ENCODE data around the gene POLA1.
A peak's percentile ranks its signal among the peaks of the same experiment; 100 is the strongest.
"Not testable (repeated sequence)": the region's sequence is repeated elsewhere in the genome, so short reads cannot be mapped to it uniquely, and the experiment has no call there.

Gene POLA1, protein sequence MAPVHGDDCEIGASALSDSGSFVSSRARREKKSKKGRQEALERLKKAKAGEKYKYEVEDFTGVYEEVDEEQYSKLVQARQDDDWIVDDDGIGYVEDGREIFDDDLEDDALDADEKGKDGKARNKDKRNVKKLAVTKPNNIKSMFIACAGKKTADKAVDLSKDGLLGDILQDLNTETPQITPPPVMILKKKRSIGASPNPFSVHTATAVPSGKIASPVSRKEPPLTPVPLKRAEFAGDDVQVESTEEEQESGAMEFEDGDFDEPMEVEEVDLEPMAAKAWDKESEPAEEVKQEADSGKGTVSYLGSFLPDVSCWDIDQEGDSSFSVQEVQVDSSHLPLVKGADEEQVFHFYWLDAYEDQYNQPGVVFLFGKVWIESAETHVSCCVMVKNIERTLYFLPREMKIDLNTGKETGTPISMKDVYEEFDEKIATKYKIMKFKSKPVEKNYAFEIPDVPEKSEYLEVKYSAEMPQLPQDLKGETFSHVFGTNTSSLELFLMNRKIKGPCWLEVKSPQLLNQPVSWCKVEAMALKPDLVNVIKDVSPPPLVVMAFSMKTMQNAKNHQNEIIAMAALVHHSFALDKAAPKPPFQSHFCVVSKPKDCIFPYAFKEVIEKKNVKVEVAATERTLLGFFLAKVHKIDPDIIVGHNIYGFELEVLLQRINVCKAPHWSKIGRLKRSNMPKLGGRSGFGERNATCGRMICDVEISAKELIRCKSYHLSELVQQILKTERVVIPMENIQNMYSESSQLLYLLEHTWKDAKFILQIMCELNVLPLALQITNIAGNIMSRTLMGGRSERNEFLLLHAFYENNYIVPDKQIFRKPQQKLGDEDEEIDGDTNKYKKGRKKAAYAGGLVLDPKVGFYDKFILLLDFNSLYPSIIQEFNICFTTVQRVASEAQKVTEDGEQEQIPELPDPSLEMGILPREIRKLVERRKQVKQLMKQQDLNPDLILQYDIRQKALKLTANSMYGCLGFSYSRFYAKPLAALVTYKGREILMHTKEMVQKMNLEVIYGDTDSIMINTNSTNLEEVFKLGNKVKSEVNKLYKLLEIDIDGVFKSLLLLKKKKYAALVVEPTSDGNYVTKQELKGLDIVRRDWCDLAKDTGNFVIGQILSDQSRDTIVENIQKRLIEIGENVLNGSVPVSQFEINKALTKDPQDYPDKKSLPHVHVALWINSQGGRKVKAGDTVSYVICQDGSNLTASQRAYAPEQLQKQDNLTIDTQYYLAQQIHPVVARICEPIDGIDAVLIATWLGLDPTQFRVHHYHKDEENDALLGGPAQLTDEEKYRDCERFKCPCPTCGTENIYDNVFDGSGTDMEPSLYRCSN (N-terminal part only)

DNA sequence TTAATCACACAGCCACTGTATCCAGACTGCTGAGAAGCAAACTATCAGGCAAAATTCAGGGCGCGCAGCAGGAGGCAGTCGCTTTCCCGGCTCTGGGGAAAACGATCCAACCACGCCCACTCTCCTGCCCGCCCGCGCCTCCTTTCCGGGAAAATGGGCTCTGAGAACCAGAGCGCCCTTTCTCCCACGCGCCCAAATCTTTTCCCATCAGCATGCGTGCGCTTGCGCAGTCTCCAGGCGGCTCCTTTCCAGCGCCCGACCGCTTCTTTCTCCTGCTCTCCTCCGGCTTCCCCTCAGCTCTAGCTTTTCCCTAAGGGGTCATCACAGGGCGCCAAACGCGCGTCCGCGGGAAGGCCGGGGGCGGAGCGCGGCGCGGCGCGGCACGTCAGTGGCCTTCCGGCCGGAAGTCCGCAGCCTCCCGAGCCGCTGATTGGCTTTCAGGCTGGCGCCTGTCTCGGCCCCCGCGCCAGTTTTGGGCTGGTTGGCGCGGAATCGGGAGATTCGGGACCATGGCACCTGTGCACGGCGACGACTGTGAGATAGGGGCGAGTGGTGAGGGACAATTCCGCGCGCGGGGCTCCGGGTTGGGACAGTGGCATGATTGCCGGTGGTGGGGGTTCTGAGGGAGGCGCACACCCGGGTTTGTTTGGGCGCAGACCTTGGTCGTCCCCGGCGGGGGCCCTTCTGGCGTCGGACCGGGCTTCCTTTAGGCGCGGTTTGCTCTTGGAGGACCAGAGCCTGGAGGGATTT lies at the start of gene POLA1:
Gene POLA1, plus strand, starts transcription at position 466 of the 750 bp plus-strand sequence. Its CDS starts 44 bp downstream, at position 510.
- DNase-seq = peak; percentile 83 to 96 (median 91)
- intact Hi-C loops (cut with DNase I) = no loop called here

DNA sequence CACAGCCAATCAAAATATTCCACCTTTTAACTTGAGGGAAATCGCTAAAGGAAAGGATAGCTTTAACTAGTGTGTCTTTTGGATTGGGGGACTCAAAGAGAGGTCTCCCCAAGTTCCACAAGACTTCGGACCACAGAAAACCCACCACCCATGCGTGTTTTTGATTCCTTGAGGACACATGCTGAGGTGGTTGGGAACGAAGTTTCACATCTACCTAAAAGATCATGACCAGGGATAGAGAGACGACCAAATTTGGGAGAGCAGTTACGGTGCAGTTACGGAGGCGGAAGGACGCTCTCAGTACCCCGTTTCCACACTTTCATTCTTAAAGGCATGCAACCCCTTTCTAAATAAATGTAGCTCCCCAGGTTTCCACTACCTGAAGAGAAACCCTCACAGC lies 47.7 kb upstream of the POLA1 start:
- intact Hi-C loops (cut with DNase I) = no loop called here
- DNase-seq = no peak

DNA sequence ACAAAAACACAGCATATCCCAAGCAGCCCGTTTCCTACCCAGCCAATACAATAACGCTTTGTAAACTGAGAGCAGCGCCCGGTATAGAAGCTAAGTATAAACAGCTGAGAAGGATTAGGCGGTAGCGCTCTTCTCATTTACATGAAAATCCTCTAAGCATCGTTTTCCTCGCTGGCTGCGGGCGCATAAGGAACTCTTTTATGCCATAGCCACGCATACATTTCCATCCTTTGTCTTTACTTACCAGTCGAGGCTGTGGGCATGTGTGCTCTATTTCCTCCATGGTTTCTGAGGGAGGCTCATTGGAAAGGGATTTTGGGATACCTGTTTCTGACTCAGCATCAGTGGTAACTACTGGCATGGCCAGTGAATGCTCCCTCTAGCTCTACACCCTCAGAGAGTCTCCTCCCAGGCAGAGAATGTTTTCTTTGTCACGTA lies 47.0 kb upstream of the POLA1 start:
- DNase-seq = peak in 21 of 42 donors; percentile 6 to 57 (median 20)
- intact Hi-C loops (cut with DNase I) = no loop called here

DNA sequence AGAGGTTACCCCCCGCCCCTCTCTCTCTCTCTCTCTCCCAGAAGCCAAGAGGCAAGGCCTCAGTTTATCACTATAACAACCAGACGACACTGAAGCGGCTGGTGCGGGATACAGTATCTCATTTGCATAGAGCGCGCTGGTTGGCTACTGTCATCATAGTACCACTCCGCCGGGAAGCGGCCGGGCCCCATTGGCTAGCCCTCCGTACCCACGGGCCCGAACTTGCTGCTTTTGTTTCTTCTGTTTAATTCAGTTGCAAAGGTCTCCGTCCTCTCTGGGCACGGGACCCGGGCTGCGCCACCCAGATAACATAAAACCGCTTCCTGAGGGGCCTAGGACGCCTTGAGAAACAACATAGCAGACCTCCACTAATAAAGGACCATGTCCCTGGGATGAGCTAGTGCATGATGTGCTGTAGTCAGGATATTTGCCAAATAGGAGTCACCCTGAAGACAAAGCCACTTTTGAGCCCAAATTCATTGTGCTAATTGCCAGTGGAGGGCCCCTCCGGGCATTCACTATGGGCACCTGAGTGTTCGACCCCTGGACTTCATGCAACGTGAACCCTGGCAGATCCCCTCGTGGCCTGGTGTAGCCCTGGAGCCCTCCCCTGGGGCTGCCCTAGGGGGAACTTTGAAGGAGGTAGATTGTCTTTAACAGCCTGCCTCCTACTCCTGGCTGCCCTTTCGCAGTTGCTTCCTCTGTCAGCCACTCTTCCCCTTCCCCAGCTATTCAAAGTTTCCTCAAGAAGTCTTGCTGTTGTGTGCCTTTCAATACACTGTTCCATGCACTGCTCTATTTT lies 46.3 kb upstream of the POLA1 start, which contains the start of gene PCYT1B:
Gene PCYT1B, minus strand, starts transcription at position 91 of the 802 bp plus-strand sequence. CDS start 242 bp downstream, outside the sequence.
- intact Hi-C loops (cut with DNase I) = no loop called here
- DNase-seq = peak; percentile 56 to 90 (median 76)

DNA sequence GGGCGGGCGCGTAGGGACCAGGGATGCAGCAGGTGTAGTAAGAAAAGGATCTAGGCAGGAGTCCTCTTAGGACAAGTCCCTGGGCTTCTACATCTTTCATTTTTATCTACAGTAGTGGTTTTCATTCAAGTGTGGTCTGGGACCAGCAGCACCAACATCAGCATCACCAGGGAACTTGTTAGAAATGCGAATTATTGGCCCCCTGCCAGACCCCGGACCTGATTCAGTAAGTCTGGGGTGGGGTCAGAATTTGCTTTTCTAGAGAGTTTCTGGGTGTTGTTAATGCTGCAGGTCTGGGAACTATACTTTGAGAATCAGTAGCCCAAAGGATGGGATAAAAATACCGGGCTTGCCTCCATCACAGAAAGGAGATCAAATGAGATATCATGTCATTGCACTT lies 45.2 kb upstream of the POLA1 start:
- intact Hi-C loops (cut with DNase I) = no loop called here
- DNase-seq = peak in 2 of 42 donors; percentile 2 to 5

DNA sequence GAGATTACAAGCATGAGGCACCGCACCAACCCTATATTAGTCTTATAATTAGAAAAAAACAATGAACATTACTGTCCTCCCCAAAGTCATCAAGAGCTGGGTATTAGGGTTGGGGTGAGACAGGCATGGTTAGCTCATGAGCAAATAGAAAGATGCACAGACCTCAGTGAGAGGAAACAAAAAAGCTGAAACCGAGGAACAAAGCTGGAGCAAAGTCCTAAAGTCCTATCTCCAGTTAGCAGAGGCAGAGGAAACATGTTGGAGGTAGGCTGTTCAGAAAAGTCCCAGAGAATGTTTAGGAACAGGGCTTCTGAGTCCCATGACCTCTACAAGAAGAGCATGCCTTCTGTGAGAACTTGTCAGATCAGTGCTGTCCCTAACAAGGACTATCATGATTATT lies 41.9 kb upstream of the POLA1 start:
- intact Hi-C loops (cut with DNase I) = no loop called here
- DNase-seq = no peak

DNA sequence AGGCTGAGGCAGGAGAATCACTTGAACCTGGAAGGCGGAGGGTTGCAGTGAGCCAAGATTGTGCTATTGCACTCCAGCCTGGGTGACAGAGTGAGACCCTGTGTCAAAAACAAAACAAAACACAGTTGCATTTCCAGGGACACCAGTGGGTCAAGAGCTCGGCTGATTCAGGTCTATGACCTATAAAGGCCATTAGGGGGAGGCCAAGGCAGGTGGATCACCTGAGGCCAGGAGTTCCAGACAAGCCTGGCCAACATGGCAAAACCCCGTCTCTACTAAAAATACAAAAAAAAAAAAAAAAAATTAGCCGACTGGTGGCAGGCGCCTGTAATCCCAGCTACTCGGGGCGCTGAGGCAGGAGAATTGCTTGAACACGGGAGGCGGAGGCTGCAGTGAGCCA lies 38.0 kb upstream of the POLA1 start:
- DNase-seq = peak in 1 of 42 donors; percentile 36

DNA sequence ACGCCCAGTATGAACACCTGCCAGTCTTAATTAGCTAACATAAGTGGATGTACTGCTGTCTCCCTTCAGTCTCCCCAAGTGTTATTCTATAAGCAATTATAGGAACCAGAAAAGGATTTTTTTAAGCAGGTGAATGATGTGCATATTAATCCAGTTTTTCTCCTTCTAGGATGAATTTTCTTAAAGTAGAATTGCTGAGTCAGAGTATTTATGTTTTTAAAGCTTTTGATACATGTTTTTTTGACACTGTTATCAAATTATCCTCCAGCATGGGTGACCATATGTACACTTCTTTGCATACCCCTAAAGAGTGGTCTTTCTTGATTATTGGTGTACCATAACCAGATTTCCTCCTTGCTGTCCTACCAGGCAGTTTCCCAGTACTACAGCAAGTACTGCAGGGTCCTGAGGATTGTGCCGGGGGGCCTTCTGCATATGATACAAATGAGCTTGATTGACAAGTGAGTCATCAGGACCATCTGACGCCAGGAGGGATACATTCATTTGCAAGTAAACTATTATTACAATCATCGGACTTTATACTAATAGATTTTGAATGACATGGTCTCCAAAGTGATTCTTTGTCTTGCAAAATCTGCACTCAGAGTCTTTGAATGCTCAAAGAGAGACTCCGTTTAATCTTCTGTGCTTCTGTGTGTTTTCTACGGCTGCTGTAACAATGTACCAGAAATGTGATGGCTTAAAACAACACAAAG lies 35.9 kb upstream of the POLA1 start:
- intact Hi-C loops (cut with DNase I) = no loop called here
- DNase-seq = no peak

More for the DNA sequence above, 38.0 kb upstream of the POLA1 start:
- intact Hi-C loops (cut with DNase I) = not testable (repeated sequence)

DNA sequence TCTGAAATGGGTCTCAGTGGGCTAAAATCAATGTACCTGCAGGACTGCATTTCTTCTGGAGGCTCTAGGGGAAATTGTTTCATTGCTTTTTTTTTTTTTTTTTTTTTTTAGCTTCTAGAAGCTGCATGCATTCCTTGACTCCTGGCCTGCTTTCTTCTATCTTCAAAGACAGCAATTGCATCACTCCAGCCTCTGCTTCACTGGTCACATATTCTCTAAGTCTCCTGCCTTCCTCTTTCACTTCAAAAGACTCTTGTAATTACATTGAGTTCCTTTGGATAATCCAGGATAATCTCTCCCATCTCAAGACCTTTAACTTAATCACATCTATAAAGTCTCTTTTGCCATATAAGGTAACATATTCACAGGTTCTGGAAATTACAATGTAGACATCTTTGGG lies 35.3 kb upstream of the POLA1 start:
- no peak for DNase-seq
- intact Hi-C loops (cut with DNase I) = no loop called here

DNA sequence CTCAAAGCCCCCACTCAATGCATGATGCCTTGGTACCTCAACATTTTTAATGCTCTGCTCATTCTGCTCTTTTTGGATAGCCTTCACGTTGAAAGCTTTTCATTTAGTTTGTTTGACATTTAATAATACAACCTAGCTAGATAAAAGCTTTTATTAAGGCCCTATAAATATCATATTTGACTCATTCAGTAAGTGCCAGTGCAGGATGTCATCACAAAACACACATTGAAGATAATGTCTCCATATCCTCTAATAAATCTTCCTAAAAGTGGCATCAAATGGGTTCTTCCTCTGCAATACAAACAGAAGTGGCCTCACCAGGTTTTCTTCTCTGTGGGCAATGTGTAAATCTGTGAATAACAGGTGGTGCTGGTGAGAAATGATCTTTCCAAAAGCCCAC lies 34.6 kb upstream of the POLA1 start:
- intact Hi-C loops (cut with DNase I) = no loop called here
- DNase-seq = no peak

DNA sequence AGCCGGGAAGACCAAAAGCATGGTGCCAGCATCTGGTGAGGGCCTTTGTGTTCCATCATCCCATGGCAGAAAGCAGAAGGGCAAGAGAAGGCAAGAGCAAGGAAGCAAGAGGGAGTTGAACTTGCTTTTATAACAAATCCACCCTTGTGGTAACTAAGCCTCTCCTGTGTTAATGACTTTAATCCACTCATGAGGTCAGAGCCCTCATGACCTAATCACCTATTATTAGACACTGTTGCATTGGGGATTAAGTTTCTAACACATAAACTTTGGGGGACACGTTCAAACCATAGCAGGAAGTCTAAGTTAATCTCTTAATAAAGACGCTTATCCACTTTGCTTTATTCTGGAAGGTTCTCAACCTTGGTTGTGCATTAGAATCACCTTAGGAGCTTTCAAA lies 34.1 kb upstream of the POLA1 start:
- no peak for DNase-seq
- intact Hi-C loops (cut with DNase I) = no loop called here

DNA sequence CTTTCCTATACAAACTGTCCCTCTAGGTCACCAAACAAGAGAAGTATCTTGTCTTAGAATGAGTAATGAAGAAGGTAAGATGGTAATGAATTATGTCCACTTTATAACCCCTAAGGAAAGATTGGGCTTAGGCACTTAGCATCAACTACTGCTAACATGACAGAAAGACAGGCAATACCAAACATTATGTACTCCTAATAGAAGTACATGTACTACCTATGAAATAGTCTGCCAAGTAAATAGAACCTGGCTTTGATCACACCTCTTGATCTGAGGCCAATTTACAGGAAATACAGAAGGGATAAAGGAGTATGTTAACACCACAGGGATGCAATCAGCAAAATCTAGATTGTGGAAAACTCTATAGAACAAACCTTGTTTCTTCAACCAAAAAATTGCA lies 32.4 kb upstream of the POLA1 start:
- intact Hi-C loops (cut with DNase I) = no loop called here
- no peak for DNase-seq

DNA sequence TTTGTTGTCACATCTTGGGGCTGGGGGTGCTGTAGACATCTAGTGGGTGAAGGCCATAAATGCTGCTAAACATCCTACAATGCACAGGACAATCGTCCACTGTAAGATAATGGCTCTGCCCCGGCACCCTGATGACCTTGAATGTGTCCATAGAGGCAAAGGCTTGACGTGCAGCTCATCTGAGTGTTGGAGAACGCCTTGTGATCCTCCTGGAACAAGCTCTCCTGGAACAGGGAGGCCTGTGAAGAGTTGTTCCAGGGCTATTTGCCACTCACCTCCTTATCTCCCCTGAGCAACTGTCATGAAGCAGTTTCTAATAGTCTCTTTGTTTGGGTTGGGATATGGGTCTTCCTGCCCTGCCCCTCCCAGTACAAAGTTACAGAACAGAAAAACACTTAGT lies 31.4 kb upstream of the POLA1 start:
- intact Hi-C loops (cut with DNase I) = no loop called here
- no peak for DNase-seq

DNA sequence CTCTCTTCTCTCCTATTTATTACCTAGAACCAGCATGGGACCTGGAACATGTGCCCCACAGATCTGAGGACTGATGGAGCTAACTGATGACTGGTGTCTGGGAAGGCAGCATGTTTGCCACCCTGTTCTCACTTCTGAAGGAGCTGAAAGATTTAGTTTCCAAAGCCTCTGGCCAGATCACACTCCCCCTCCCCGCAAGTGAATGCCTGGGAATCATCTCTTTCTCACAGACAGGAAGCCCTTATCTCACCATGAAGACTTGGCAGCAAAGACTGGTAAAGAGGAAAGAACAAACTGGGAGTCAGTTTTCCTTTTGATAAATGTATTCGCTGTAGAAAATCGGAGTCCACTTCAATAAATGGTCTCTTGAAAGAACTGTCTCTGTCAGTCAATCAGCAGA lies 25.6 kb upstream of the POLA1 start:
- intact Hi-C loops (cut with DNase I) = no loop called here
- no peak for DNase-seq

DNA sequence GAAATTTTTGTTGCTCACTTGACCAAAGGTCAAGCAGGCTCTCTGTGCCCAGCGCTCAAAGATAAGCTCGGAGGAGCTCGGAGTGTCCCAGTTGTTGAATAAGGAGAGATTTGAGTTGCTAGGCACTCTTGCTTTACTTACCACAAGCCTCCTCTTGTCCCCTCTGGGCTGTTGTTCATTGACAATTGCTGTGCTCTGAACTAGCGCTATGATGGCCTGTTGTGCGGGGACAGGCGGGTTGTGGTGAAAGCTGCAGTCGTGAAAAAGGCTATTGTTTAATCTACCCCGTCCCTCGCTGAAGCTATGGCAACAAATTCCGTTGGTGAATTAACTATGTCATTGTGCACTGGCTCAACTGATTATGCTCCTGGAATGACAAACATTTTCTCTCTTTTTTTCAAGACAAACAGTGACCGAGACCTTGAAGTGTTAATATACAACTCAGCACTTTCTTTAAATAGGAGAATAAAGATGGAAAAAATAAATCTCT lies 21.0 kb upstream of the POLA1 start:
- peak in 40 of 42 donors; percentile 15 to 82 (median 59) for DNase-seq
- intact Hi-C loops (cut with DNase I) = no loop called here

DNA sequence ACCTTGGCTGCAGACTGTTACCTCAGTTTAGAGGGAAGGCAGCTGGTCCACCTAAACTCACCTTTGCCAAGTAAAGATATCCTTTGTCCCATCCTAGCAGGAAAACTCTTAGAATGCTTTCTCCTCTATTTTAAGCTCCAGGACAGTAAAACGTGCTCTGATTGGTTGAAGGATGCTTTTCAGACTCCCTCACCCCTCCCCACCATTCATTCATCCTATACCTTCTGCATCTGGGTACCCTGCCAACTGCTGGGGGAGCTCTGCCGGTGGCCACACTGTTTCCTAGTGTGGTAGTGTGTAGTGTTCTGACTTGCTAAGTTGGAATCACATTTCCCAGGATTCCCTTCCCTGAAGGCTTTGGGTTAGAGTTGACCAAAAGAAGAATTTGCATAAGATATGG lies 20.3 kb upstream of the POLA1 start:
- intact Hi-C loops (cut with DNase I) = no loop called here
- no peak for DNase-seq
